PC-3 (cell line): ENCODE measurements around the gene UBASH3A. TPM values are rescaled to one million over a fixed set of nuclear protein-coding genes. Genes with fewer than 3 reads are reported as not detected.

Source experiments
- ATAC-seq: fragments of 200-7000 bp; cut with Tn5 transposase; 2 replicates; pipeline ENCODE4 v1.9.1; 2020; ENCODE audit warnings: mild to moderate bottlenecking, moderate library complexity
- BruUV-seq: library from RNA; stranded (reverse); fragments of 400-500 nt; replicated peaks from 2 replicates; lab custom pipeline; 2021; lab: Mats Ljungman, UMichigan
- CTCF ChIA-PET: fragments of 300-600 bp; sonication (Branson Sonifier 250); formaldehyde crosslinking; loops from one replicate; lab custom pipeline; 2022; ENCODE audit warnings: antibody characterized with exemption; lab: Charles Lee
- POLR2A ChIA-PET: fragments of 300-600 bp; sonication (Branson Sonifier 250); formaldehyde crosslinking; loops from one replicate; lab custom pipeline; 2022; ENCODE audit warnings: antibody characterized with exemption; ENCODE audit not compliant: unreplicated experiment; lab: Charles Lee
- DNase-seq: peaks from one replicate; pipeline ENCODE4 v3.0.0-alpha.2; 2015
- H2AFZ ChIP-seq: fragments of 300-600 bp; sonication (generic); 2 replicates; pipeline ENCODE4 v1.6.0; 2016; ENCODE audit warnings: antibody characterized with exemption, low read length
- H3F3A ChIP-seq: fragments of 300-600 bp; sonication (generic); one replicate; pipeline ENCODE4 v1.6.0; 2017; ENCODE audit warnings: antibody characterized with exemption, low read length, control low read depth, mild to moderate bottlenecking; ENCODE audit not compliant: unreplicated experiment
- H3K27ac ChIP-seq: fragments of 300-600 bp; sonication (generic); 2 replicates; pipeline ENCODE4 v1.5.1; 2016; ENCODE audit warnings: mild to moderate bottlenecking, low read length
- H3K27me3 ChIP-seq: fragments of 300-600 bp; sonication (generic); 2 replicates; pipeline ENCODE4 v1.6.1; 2016; ENCODE audit warnings: low read length, mixed read lengths
- H3K36me3 ChIP-seq: fragments of 300-600 bp; sonication (generic); 2 replicates; pipeline ENCODE4 v1.6.1; 2016; ENCODE audit warnings: low read depth, mixed run types, low read length, mixed read lengths
- H3K4me1 ChIP-seq: fragments of 300-600 bp; sonication (generic); 2 replicates; pipeline ENCODE4 v1.5.1; 2016; ENCODE audit warnings: low read length; ENCODE audit not compliant: insufficient read depth
- H3K4me2 ChIP-seq: fragments of 300-600 bp; sonication (generic); 2 replicates; pipeline ENCODE4 v1.6.0; 2016; ENCODE audit warnings: low read length
- H3K4me3 ChIP-seq: fragments of 300-600 bp; sonication (generic); 2 replicates; pipeline ENCODE4 v1.5.1; 2016; ENCODE audit warnings: mild to moderate bottlenecking, low read length, mixed read lengths
- H3K79me2 ChIP-seq: fragments of 300-600 bp; sonication (generic); 2 replicates; pipeline ENCODE4 v1.6.1; 2017; ENCODE audit warnings: low read length, mixed read lengths
- H3K9ac ChIP-seq: fragments of 300-600 bp; sonication (generic); 2 replicates; pipeline ENCODE4 v1.6.0; 2016; ENCODE audit warnings: mild to moderate bottlenecking, low read length
- H3K9me2 ChIP-seq: fragments of 300-600 bp; sonication (generic); replicated peaks from 2 replicates; pipeline ENCODE4 v1.6.1; 2016; ENCODE audit warnings: mixed run types, low read length, mixed read lengths
- H3K9me3 ChIP-seq: fragments of 300-600 bp; sonication (generic); 2 replicates; pipeline ENCODE4 v1.6.1; 2016; ENCODE audit warnings: low read length, mixed read lengths
- H4K20me1 ChIP-seq: fragments of 300-600 bp; sonication (generic); 2 replicates; pipeline ENCODE4 v1.6.1; 2016; ENCODE audit warnings: low read length, mixed read lengths
- EZH2 ChIP-seq: fragments of 300-600 bp; sonication (generic); IDR thresholded peaks from one replicate; pipeline ENCODE4 v1.6.1; 2017; ENCODE audit warnings: antibody characterized with exemption, mild to moderate bottlenecking, low read length; ENCODE audit not compliant: unreplicated experiment
- EZH2phosphoT487 ChIP-seq: fragments of 300-600 bp; sonication (generic); IDR thresholded peaks from 2 replicates; pipeline ENCODE4 v1.6.1; 2018; ENCODE audit warnings: mild to moderate bottlenecking, antibody characterized with exemption, low read length, borderline replicate concordance
- intact Hi-C: fragments of 100-400 bp; cut with micrococcal nuclease; formaldehyde crosslinking; loops from 2 replicates; pipeline ENCODE4 v1.9.0; 2023
- total RNA-seq: library from RNA; depleted of rRNA; stranded (reverse); fragments of >200 nt; gene quantifications from 2 replicates; pipeline ENCODE4 v1.2.3, GENCODE V29; 2014
- TF ChIP-seq, protein P1 (sequence below): fragments of 300-600 bp; sonication (generic); conservative IDR thresholded peaks from 2 replicates; pipeline ENCODE4 v1.5.1; 2017; ENCODE audit warnings: antibody characterized with exemption, low read depth, mild to moderate bottlenecking, low read length

UBASH3A gene
- total RNA-seq, 1 experiment from 2014 or later = 1.0 TPM

GRCh38 chr21:42396799-42397745 is 6.6 kb upstream of the UBASH3A start:
- DNase-seq (no peak), ATAC-seq (no peak)
- Histone ChIP-seq H2AFZ (no peak overlapping the region), H4K20me1 (no peaks in the 10 kb centered on the region), H3K79me2 (no peaks in the 10 kb centered on the region), H3K27ac (no peak overlapping the region), H3K9me2 (no peaks in the 10 kb centered on the region), H3F3A (no peaks in the 10 kb centered on the region), H3K9ac (no peak overlapping the region), H3K4me3 (no peak overlapping the region), H3K4me1 (peaks cover 14% of the 10 kb centered on the region), H3K4me2 (no peak overlapping the region), H3K27me3 (no peaks in the 10 kb centered on the region), H3K9me3 (no peaks in the 10 kb centered on the region), H3K36me3 (no peaks in the 10 kb centered on the region)
- TF ChIP-seq EZH2phosphoT487 (no peak), EZH2 (no peak)
- TF ChIP-seq, protein P1, sequence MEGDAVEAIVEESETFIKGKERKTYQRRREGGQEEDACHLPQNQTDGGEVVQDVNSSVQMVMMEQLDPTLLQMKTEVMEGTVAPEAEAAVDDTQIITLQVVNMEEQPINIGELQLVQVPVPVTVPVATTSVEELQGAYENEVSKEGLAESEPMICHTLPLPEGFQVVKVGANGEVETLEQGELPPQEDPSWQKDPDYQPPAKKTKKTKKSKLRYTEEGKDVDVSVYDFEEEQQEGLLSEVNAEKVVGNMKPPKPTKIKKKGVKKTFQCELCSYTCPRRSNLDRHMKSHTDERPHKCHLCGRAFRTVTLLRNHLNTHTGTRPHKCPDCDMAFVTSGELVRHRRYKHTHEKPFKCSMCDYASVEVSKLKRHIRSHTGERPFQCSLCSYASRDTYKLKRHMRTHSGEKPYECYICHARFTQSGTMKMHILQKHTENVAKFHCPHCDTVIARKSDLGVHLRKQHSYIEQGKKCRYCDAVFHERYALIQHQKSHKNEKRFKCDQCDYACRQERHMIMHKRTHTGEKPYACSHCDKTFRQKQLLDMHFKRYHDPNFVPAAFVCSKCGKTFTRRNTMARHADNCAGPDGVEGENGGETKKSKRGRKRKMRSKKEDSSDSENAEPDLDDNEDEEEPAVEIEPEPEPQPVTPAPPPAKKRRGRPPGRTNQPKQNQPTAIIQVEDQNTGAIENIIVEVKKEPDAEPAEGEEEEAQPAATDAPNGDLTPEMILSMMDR = no peak
- POLR2A ChIA-PET = no interaction called here
- intact Hi-C loops = no loop called here
- no TSS peak for BruUV-seq
- CTCF ChIA-PET = no interaction called here

DNA sequence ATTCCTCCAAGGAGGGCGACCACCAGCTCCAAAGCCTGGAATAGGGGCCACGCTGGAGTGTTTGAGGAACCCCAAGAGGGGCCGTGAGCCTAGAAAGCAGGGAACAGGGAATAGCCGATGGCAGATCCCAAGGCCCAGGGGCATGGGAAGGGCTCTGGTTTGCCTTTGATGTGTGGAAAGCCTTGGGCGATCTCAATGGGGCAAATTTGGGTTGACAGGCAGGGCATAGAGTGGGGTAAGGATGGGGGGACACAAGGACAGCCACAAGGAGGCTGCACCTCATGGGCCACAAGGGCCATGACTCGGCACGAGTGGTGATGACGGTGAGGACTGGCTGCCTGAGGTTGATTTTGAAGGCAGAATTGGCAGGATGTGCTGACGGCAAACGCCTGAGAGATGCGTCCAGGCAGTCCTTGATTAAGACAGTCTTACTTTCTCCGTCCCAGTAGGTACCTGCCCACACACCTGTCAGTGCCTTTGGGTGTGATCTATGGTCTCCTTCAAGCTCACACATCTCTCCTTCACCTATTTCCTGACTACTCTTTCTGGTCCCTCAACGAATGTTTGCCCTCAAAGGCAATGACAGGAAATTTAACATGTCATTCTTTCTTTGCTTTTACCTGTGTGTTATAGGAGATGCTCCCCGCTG is 5.8 kb upstream of the UBASH3A start:
- ChIA-PET POLR2A (no interaction called here), CTCF (no interaction called here)
- no peaks in the 10 kb centered on the region for H3K9me2 ChIP-seq
- intact Hi-C loops = no loop called here
- TF ChIP-seq EZH2phosphoT487 = no peak
- TF ChIP-seq EZH2 = no peak
- ATAC-seq (no peak), DNase-seq (no peak)
- no peaks in the 10 kb centered on the region for H3K79me2 ChIP-seq
- no peak overlapping the region for H3K4me2 ChIP-seq
- no peak overlapping the region for H3K27ac ChIP-seq
- H2AFZ ChIP-seq = no peak overlapping the region
- H3K36me3 ChIP-seq = no peaks in the 10 kb centered on the region
- H4K20me1 ChIP-seq = no peaks in the 10 kb centered on the region
- BruUV-seq = no TSS peak
- H3K27me3 ChIP-seq = no peaks in the 10 kb centered on the region
- H3K4me3 ChIP-seq = no peak overlapping the region
- H3F3A ChIP-seq = no peaks in the 10 kb centered on the region
- no peaks in the 10 kb centered on the region for H3K9me3 ChIP-seq
- H3K4me1 ChIP-seq = peaks cover 16% of the 10 kb centered on the region
- H3K9ac ChIP-seq = no peak overlapping the region

- intact Hi-C loops = no loop called here
- Histone ChIP-seq H4K20me1 (no peaks in the 10 kb centered on the region), H3K9ac (no peak overlapping the region), H3K4me1 (peaks cover 16% of the 10 kb centered on the region), H3K9me2 (no peaks in the 10 kb centered on the region), H3K36me3 (no peaks in the 10 kb centered on the region), H3F3A (no peaks in the 10 kb centered on the region), H3K4me2 (no peak overlapping the region), H3K27me3 (no peaks in the 10 kb centered on the region), H3K79me2 (no peaks in the 10 kb centered on the region), H3K4me3 (no peak overlapping the region), H3K27ac (no peak overlapping the region), H3K9me3 (no peaks in the 10 kb centered on the region), H2AFZ (no peak overlapping the region)
- ATAC-seq = no peak
- no peak for DNase-seq
- POLR2A ChIA-PET = no interaction called here
- TF ChIP-seq EZH2phosphoT487 = no peak
- TF ChIP-seq, protein P1 = no peak
- no peak for TF ChIP-seq EZH2
- CTCF ChIA-PET = no interaction called here
- no TSS peak for BruUV-seq
Observed at GRCh38 chr21:42398436-42399028, 5.2 kb upstream of the UBASH3A start.
